HepG2 (cell line): Measurements from ENCODE around the gene THSD8. TPM values are rescaled to one million over a fixed set of nuclear protein-coding genes. Genes with fewer than 3 reads are reported as not detected.

ENCODE experiments used
- BRD4 ChIP-seq: sonication (generic); formaldehyde crosslinking; IDR thresholded peaks from 2 replicates; pipeline ENCODE4 v1.4.0; 2020; ENCODE audit warnings: missing genetic modification reagents
- CC2D1A ChIP-seq: sonication (generic); formaldehyde crosslinking; IDR thresholded peaks from 2 replicates; pipeline ENCODE4 v1.8.1; 2023; ENCODE audit warnings: mild to moderate bottlenecking, missing genetic modification reagents
- DRAP1 ChIP-seq: IDR thresholded peaks from 2 replicates; pipeline ENCODE4 v1.6.1; 2016; ENCODE audit warnings: missing genetic modification reagents, missing compliant biosample characterization
- E2F2 ChIP-seq: sonication (generic); formaldehyde crosslinking; IDR thresholded peaks from 2 replicates; pipeline ENCODE4 v1.4.0; 2020; ENCODE audit warnings: missing genetic modification reagents, borderline replicate concordance
- ETV6 ChIP-seq: sonication (generic); formaldehyde crosslinking; conservative IDR thresholded peaks from 2 replicates; pipeline ENCODE4 v1.4.0; 2020; ENCODE audit warnings: missing genetic modification reagents
- FOXJ3 ChIP-seq: sonication (generic); formaldehyde crosslinking; IDR thresholded peaks from 2 replicates; pipeline ENCODE4 v1.4.0; 2020; ENCODE audit warnings: missing genetic modification reagents, mild to moderate bottlenecking, borderline replicate concordance
- FOXP1 ChIP-seq, 2 experiments: fragments of 450-650 bp in 1 of 2; IDR thresholded peaks; 2 replicates each; pipeline ENCODE4 v1.6.1; 2017 to 2018; ENCODE audit warnings: antibody characterized with exemption in 1 of 2
- HOXA9 ChIP-seq: sonication (generic); formaldehyde crosslinking; IDR thresholded peaks from 2 replicates; pipeline ENCODE4 v1.8.1; 2022; ENCODE audit warnings: missing genetic modification reagents, mild to moderate bottlenecking, moderate library complexity, borderline replicate concordance
- IKZF1 ChIP-seq: fragments of 450-650 bp; IDR thresholded peaks from 2 replicates; pipeline ENCODE4 v1.7.1; 2016
- JUNB ChIP-seq: sonication (generic); formaldehyde crosslinking; IDR thresholded peaks from 2 replicates; pipeline ENCODE4 v1.8.0; 2022; ENCODE audit warnings: missing genetic modification reagents, mild to moderate bottlenecking, borderline replicate concordance
- NBN ChIP-seq: fragments of 450-650 bp; conservative IDR thresholded peaks from 2 replicates; pipeline ENCODE4 v1.6.1; 2017
- NFE2L2 ChIP-seq: fragments of 150-350 bp; IDR thresholded peaks from 2 replicates; pipeline ENCODE4 v1.6.1; 2014; ENCODE audit warnings: low read length
- ONECUT2 ChIP-seq: sonication (generic); formaldehyde crosslinking; IDR thresholded peaks from 2 replicates; pipeline ENCODE4 v1.4.0; 2020; ENCODE audit warnings: missing genetic modification reagents
- PHF20 ChIP-seq: sonication (generic); formaldehyde crosslinking; IDR thresholded peaks from 2 replicates; pipeline ENCODE4 v1.5.0; 2020; ENCODE audit warnings: mild to moderate bottlenecking, missing genetic modification reagents
- POLR2AphosphoS2 ChIP-seq: IDR thresholded peaks from 2 replicates; pipeline ENCODE4 v1.6.1; 2011; ENCODE audit warnings: low read depth, low read length, improper control_type of control experiment
- PRMT3 ChIP-seq: sonication (generic); formaldehyde crosslinking; IDR thresholded peaks from 2 replicates; pipeline ENCODE4 v1.8.1; 2022; ENCODE audit warnings: low read depth, mild to moderate bottlenecking, moderate library complexity, missing genetic modification reagents, borderline replicate concordance
- RBAK ChIP-seq: sonication (generic); formaldehyde crosslinking; IDR thresholded peaks from 2 replicates; pipeline ENCODE4 v1.5.1; 2020; ENCODE audit warnings: mild to moderate bottlenecking, missing genetic modification reagents
- SIN3B ChIP-seq: fragments of 150-350 bp; IDR thresholded peaks from 2 replicates; pipeline ENCODE4 v1.6.1; 2014; ENCODE audit warnings: low read length
- TIGD3 ChIP-seq: sonication (generic); formaldehyde crosslinking; IDR thresholded peaks from 2 replicates; pipeline ENCODE4 v1.5.1; 2020; ENCODE audit warnings: mild to moderate bottlenecking, missing genetic modification reagents, borderline replicate concordance
- ZNF558 ChIP-seq: sonication (generic); formaldehyde crosslinking; IDR thresholded peaks from 2 replicates; pipeline ENCODE4 v1.9.0; 2022; ENCODE audit warnings: mild to moderate bottlenecking, missing genetic modification reagents, borderline replicate concordance
- ZNF75D ChIP-seq: sonication (generic); formaldehyde crosslinking; IDR thresholded peaks from 2 replicates; pipeline ENCODE4 v1.8.1; 2023; ENCODE audit warnings: missing genetic modification reagents, mild to moderate bottlenecking, borderline replicate concordance
- polyA plus RNA-seq, 8 experiments: library from polyadenylated mRNA; depleted of rRNA in 3 of 8; stranded (reverse) in 7 of 8; unstranded in 1 of 8; fragments of >200 nt; fragmentation: Illumina TruSeq in 4 of 8; extraction: Trizol in 4 of 8; gene quantifications; 2 replicates each; pipeline versions ENCODE4 v1.2.1 to v1.2.3, GENCODE V29; 2011 to 2016; ENCODE audit warnings: low read depth in 4 of 8, missing spikeins in 1 of 8, mixed read lengths in 1 of 8; ENCODE audit not compliant: insufficient read depth in 1 of 8
- total RNA-seq, 5 experiments: library from RNA; depleted of rRNA; stranded (reverse); fragments of >200 nt; fragmentation: Illumina TruSeq; extraction: Trizol; gene quantifications; 2 replicates each; pipeline ENCODE4 v1.2.3, GENCODE V29; 2016; ENCODE audit warnings: low read depth in 1 of 5
- TF ChIP-seq, protein P1 (sequence below): sonication (generic); formaldehyde crosslinking; IDR thresholded peaks from 2 replicates; pipeline ENCODE4 v1.4.0; 2020; ENCODE audit warnings: mild to moderate bottlenecking, low read depth, missing genetic modification reagents

The THSD8 gene
- total and polyA plus RNA-seq, 2 of the 13 experiments (the other 11 are each of a cell fraction or from before 2014, with no cell fraction given), result 4.8 to 14.9 TPM

DNA sequence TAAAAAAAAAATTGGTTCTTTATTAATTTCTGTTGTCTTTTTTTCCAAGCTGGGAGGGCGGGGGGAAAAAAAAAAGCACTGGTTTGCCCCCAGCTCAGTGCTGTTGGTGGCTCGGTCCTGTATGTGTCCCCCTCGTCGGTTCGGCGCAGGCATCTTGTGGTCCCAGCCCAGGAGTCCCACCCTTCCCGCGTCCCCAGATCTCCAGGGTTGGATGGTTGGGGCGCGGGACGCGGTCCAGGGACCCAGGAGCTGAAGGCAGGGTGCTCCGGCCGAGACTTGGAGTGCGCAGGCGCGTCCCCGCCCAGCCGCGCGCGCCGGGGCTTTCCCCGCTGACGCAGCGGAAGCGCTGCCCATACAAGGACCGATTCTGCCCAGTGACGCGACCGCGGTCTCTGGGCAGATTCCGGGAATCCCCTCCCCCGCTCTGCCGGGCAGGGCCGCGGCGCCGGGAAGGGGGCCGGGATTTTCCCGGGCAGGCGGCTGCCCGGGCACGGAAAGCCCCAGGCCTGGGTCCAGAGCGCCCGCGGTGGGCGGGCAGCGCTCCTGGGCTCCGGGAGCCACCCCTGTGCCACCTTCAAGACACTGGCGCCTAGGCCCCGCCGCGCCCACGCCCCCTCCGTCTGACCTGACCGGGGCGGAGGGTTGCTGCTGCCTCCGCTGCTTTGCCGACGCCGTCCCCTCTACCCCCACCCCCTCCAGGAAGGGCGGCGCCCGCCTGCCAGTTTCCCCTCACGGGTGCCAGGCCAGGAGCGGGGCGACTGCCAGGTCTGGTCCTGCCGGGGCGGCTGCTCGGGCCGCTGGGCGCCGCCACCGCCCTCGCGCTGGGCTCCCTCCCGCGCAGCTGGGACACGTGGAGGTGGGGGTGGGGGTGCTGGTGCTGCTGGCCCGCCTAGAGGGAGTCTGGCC lies 8.3 kb upstream of the THSD8 start (continued):
- TF ChIP-seq PRMT3 (CRISPR knock-in tag) (no peak), RBAK (CRISPR knock-in tag) (no peak), FOXJ3 (CRISPR knock-in tag) (no peak), NFE2L2 (no peak), ZNF558 (CRISPR knock-in tag) (0 out of 2 replicates have a peak, but pooled peaks have one; percentile 12), DRAP1 (peak; percentile 53; the same call in 1 of the 2 replicates), CC2D1A (no peak), TIGD3 (CRISPR knock-in tag) (no peak; the same call in 1 of the 2 replicates), E2F2 (no peak), ONECUT2 (CRISPR knock-in tag) (no peak), POLR2AphosphoS2 (peak; percentile 90), NBN (no peak), ETV6 (CRISPR knock-in tag) (peak; percentile 69; the same call in 1 of the 2 replicates), JUNB (no peak), IKZF1 (no peak), PHF20 (CRISPR knock-in tag) (peak; percentile 67; the same call in 1 of the 2 replicates), ZNF75D (CRISPR knock-in tag) (no peak), FOXP1 (IDR thresholded peaks at IDR 0.05) (no peak), FOXP1 (CRISPR knock-in tag; IDR thresholded peaks at IDR 0.05) (no peak), BRD4 (CRISPR knock-in tag) (no peak), SIN3B (no peak), HOXA9 (no peak)
- TF ChIP-seq, protein P1, sequence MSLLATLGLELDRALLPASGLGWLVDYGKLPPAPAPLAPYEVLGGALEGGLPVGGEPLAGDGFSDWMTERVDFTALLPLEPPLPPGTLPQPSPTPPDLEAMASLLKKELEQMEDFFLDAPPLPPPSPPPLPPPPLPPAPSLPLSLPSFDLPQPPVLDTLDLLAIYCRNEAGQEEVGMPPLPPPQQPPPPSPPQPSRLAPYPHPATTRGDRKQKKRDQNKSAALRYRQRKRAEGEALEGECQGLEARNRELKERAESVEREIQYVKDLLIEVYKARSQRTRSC, result no peak
